GM12872 (cell line): ENCODE measurements around the gene TTC7B.

Source experiments
- TF ChIP-seq, protein P1 (sequence below): IDR thresholded peaks from 3 replicates; pipeline ENCODE4 v1.5.1; 2011; ENCODE audit warnings: low read depth, mild to moderate bottlenecking, low read length, moderate library complexity; ENCODE audit not compliant: insufficient read depth

Gene TTC7B

DNA sequence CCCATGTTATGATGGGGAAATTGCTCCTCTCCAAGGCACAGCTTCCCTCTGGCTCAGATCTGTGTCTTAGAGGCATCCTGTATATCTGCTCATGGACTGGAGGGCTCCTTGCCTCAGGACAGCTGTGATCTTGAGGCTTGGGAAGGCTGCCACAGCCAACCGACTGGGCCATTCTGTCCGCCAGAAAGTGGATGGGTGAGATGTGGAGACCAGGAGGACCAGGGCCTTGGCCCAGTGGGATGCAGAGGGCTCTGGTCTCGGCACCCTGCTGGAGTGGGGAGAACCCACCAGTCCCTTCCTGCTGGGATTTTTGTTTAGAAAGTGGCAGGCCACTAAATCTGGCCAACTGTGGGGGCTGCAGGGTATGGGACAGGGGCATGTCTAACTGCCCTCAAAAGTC, 270.8 kb downstream of the TTC7B start:
- TF ChIP-seq, protein P1, sequence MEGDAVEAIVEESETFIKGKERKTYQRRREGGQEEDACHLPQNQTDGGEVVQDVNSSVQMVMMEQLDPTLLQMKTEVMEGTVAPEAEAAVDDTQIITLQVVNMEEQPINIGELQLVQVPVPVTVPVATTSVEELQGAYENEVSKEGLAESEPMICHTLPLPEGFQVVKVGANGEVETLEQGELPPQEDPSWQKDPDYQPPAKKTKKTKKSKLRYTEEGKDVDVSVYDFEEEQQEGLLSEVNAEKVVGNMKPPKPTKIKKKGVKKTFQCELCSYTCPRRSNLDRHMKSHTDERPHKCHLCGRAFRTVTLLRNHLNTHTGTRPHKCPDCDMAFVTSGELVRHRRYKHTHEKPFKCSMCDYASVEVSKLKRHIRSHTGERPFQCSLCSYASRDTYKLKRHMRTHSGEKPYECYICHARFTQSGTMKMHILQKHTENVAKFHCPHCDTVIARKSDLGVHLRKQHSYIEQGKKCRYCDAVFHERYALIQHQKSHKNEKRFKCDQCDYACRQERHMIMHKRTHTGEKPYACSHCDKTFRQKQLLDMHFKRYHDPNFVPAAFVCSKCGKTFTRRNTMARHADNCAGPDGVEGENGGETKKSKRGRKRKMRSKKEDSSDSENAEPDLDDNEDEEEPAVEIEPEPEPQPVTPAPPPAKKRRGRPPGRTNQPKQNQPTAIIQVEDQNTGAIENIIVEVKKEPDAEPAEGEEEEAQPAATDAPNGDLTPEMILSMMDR, result no peak

DNA sequence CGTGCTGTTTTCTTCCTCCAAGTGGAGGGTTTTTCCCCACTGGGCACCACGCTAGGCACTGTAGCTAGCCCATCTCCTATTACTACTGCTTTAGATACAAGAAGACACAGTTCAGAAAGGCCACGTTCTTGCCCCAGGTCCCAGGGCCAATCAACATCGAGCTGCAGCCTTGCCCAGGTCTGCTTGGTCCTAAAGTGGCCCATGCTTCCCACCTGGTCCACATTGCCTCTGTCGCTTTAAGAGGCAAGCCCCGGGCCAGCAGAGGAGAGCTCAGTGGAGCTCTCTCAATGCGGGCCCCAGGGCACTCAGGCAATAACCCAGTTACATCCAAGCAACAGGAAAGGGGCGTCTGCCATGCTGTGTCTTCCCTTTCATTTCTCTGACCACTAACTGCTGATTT, 271.3 kb downstream of the TTC7B start:
- TF ChIP-seq, protein P1, result no peak

DNA sequence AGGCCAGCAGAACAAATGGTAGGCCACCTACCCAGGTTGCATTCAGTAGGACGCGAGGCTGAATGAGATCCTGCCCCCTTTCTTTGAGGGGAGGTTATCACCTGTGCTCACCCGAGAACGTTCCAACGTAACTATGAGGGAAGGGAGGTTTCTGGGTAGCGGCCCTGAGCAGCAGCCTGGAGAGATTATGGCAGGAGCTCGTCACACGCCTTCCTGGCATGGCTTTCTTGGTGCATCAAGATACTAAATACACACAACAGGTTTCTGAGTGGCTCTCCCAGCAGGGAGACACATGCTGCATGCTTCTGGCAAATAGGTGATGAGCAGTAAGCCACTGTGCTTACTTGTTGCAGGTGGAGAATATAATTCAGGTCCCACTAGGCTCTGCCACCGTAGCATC, 271.7 kb downstream of the TTC7B start:
- TF ChIP-seq, protein P1, result no peak

DNA sequence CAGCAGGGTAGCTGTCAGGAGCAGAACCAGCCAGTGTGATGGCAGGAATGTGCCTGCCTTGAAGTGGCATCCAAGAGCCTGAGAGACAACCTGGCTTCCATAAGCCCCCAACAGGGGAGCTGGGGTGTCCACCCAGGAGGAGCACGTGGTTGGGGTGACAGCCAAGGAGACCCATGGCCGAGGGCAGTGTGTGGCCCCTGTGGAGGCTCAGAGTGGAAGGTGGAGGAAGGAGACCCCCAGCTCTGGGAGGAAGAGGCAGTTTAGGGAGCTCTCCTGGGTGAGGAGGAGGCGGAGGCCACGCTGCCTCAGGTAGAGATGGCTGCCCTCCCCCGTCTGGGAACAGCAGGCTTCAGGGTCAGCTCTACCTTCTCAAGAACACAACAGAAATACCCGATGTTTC, 272.4 kb downstream of the TTC7B start:
- TF ChIP-seq, protein P1, result no peak

DNA sequence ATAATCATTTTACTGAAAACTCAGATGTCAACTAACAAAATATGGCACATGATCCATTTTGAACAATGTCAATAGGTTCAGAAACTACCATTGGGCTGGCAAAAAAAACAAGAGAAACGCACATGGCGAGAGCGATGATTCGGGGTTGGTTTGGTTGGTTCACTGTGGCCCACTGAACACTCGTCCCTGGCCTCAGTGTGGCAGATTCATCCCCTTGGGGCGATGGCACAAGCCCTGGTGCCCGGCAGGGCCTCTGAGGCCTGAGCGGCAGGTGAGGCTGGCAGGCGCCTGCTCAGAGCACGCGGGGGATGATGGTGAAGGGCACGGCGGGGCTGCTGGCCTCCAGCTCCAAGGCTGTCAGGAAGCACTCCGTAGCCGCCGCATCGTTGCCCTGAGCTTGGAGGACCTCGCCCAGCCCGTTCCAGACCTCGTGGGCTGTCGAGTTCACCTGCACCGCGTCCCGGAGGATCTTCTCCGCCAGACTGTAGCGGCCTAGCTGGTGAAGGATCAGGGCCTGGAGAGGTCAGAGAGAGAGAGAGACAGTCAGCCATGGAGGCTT, 275.1 kb downstream of the TTC7B start:
- TF ChIP-seq, protein P1, result no peak

DNA sequence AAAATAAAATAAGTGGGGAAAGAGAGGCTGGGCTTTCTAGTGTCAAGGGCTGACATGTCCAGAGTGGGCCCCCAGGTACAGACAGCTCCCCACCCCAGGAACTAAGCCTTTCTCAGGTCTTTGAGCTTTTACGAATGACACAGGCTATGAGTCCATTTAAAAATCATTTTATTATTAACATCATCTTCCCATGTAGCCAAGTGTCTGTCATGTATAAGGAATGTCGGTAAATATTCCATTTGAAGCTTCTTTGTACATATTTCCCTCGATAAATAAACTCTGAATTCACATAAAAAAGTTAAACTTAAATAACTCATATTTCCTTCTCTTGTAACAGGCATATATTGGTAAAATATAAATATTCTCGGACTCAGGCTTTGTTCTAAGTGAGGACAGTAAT, 275.8 kb downstream of the TTC7B start:
- TF ChIP-seq, protein P1, result no peak

- TF ChIP-seq, protein P1, result no peak
Observed at GRCh38 chr14:90539996-90540395, 276.2 kb downstream of the TTC7B start.

GRCh38 chr14:90539496-90539775, 276.8 kb downstream of the TTC7B start:
- TF ChIP-seq, protein P1, result no peak
